Measurements from ENCODE around the gene ST6GALNAC4.

Gene ST6GALNAC4

DNA sequence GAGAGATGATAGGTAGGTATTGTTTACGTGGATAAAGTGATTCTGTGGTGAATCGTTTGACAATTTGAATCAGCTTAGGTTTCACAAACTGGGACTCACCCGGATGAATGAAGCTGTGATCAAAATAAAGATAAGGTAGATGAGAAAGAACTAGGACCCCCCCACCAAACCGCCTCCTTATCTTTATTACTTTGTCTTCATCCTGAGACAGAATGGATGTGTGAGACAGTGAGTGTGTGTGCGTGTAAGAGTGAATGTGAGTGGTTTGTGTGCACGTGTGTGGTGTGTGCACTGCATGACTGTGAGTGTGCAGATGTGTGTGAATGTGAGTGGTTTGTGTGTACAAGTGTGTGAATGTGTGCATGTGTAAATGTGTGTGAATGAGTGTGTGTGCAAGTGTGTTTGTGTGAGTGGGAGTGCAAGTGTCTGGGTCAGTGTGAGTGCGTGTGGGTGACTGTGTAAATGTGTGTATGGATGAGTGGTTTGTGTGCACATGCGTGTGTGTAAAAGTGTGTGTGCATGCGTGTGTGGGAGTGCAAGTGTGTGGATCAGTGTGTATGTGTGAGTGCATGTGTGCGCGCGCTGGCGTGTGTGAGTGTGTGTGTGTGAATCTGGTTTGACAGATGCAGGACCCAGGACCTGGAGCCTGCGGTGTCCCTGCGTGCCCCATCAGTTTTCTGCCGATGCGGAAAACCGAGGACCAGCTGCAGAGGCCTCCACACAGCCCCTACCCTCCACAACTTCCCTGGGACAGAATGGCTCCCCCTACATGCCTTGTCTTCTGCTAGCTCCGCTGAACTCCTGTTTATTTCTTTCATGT lies 51.0 kb downstream of the ST6GALNAC4 start:
- H3K27ac ChIP-seq, result no peak overlapping the region
- no peak for TF ChIP-seq ZFX (IDR thresholded peaks at IDR 0.05)
- TF ChIP-seq, protein P1, sequence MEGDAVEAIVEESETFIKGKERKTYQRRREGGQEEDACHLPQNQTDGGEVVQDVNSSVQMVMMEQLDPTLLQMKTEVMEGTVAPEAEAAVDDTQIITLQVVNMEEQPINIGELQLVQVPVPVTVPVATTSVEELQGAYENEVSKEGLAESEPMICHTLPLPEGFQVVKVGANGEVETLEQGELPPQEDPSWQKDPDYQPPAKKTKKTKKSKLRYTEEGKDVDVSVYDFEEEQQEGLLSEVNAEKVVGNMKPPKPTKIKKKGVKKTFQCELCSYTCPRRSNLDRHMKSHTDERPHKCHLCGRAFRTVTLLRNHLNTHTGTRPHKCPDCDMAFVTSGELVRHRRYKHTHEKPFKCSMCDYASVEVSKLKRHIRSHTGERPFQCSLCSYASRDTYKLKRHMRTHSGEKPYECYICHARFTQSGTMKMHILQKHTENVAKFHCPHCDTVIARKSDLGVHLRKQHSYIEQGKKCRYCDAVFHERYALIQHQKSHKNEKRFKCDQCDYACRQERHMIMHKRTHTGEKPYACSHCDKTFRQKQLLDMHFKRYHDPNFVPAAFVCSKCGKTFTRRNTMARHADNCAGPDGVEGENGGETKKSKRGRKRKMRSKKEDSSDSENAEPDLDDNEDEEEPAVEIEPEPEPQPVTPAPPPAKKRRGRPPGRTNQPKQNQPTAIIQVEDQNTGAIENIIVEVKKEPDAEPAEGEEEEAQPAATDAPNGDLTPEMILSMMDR (conservative IDR thresholded peaks at IDR 0.05), result no peak

DNA sequence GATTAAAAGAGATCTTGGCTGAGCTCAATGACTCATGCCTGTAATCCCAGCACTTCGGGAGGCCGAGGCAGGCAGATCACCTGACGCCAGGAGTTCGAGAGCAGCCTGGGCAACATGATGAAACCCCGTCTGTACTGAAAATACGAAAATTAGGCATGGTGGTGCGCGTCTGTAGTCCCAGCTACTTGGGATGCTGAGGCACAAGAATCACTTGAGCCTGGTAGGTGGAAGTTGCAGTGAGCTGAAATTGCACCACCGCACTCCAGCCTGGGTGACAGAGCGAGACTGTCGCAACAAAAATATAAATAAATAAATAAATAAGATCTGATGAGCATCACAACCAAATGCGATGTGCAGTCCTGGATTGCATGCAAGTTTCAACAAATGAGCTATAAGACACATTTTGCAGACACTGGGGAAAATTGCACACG lies 53.6 kb downstream of the ST6GALNAC4 start:
- TF ChIP-seq ZFX (IDR thresholded peaks at IDR 0.05), result no peak
- TF ChIP-seq, protein P1 (conservative IDR thresholded peaks at IDR 0.05), result no peak
- no peak overlapping the region for H3K27ac ChIP-seq

DNA sequence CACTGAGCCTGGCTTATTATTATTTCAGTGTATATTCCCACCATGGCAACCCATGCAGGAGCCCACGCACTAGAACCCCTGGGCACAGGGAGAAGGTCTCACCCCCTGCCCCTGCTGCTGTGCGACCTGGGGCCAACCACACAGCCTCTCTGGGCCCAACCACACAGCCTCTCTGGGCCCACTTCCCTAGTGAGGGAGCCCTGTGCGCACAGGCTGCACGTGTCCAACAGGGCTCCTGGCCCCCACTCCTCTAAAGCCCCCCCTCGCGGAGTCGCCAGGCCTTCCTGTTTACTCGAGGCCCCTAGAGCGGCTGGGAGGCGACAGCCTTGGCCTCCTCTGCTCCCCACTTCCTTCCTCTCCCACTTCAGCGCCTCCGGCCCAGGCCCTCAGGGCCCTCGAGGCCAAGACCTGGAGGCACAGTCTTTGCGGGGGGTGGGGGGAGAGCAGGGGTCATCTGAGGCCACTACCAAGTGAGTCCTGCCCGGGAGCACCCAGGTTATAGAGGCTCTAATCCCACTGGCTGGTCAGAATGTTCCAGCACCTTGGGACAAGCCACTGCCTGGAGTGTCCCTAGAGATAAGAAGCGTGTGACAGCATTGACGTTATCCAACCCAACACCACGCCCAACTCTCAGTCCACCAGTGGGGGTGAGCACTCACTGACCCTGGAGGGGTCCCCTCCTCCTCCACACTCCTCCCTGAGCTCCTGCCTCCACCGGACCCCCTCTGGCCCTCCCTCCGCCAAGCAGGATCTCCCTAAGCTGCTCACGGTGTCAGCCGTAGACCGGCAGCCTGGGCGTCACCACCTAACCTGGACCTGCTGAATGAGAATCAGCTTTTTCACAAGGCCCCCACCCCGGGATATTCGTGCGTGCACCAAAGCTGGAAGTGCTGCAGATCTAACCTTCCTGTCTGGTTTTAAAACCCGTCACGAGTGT lies 54.5 kb downstream of the ST6GALNAC4 start:
- H3K27ac ChIP-seq, result no peak overlapping the region
- TF ChIP-seq, protein P1 (conservative IDR thresholded peaks at IDR 0.05), result no peak
- TF ChIP-seq ZFX (IDR thresholded peaks at IDR 0.05), result no peak

DNA sequence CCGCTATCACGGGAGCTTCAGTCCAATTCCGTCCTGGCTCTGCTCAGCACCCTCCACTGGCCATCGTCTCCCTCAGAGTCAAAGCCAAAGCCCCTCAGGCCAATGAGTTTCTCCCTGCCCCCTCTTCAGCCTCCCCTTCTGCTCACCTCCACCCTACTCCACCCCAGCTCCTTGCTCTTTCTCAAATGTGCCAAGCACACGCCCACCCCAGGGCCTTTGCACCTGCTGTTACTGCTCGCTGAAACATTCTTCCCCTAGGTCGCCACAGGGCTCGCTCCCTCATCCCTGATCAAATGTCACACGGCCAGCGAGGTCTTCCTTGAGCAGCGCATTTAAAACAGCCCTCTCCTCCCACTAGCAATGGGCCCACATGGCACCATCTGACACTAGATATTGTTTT lies 56.1 kb downstream of the ST6GALNAC4 start:
- no peak overlapping the region for H3K27ac ChIP-seq
- TF ChIP-seq, protein P1 (conservative IDR thresholded peaks at IDR 0.05), result no peak
- no peak for TF ChIP-seq ZFX (IDR thresholded peaks at IDR 0.05)

DNA sequence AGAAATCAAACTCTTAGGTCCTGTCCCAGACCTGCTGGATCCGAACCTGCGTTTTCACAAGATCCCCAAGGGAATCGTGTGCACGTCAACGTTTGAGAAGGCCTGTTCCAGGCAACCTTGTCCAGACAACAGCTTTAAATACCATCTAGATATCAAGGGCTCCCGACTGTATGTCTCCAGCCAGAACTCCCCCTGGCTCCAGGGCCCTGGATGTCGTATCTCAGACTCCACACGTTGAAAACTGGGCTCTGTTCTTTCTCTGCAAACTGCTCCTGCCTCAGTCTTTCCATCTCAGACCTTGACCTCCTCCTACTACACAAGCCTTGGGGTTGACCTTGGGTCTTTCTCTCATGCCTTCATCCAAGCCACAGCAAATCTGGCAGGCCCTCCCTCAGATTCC lies 56.6 kb downstream of the ST6GALNAC4 start:
- TF ChIP-seq ZFX (IDR thresholded peaks at IDR 0.05), result no peak
- TF ChIP-seq, protein P1 (conservative IDR thresholded peaks at IDR 0.05), result no peak
- no peak overlapping the region for H3K27ac ChIP-seq

DNA sequence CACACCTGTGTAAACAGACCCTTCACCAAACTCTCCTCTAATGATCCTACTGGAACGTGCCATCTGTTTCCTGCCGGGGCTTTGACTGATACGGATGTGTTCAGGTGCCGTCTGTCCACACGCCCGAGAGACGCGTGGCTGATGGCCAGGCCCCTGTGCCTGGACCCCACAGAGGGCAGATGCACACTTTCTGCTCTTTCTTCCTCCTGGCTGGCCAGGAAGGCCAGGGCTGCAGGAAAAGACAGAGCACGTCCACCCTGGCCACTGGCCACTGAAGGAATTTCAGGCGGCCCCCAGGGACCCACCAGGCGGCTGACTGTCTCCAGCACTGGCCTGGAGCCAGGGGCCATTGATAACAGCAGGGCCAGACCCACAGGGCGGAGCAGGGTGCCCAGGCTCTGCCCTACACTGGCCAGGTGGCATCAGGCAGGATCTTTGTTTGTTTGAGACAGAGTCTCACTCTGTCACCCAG lies 58.8 kb downstream of the ST6GALNAC4 start:
- TF ChIP-seq, protein P1 (conservative IDR thresholded peaks at IDR 0.05), result no peak
- no peak for TF ChIP-seq ZFX (IDR thresholded peaks at IDR 0.05)
- H3K27ac ChIP-seq, result no peak overlapping the region
